SK-N-SH (cell line): ENCODE data around the gene VMAC. TPM values are rescaled to one million over a fixed set of nuclear protein-coding genes. Genes with fewer than 3 reads are reported as not detected.

ENCODE experiments used
- CTCF ChIA-PET: fragments of 300-600, 350-600 bp; formaldehyde crosslinking; extraction: SDS; loops from one replicate; lab custom pipeline; 2021; lab: Yijun Ruan, JAX
- POLR2A ChIA-PET: fragments of 350-600 bp; sonication (Branson Sonifier 250); formaldehyde crosslinking; extraction: SDS; loops from one replicate; lab custom pipeline; 2020; ENCODE audit warnings: antibody characterized with exemption, inconsistent platforms; lab: Yijun Ruan, JAX
- DNase-seq: peaks from one replicate; pipeline ENCODE4 v3.0.0; 2012
- H2AFZ ChIP-seq: fragments of 200-600 bp; sonication (generic); 2 replicates; pipeline ENCODE4 v1.8.1; 2016; ENCODE audit warnings: antibody characterized with exemption, mild to moderate bottlenecking, low read depth
- H3F3A ChIP-seq: fragments of 200-600 bp; sonication (generic); replicated peaks from 2 replicates; pipeline ENCODE3; 2016; ENCODE audit warnings: antibody characterized with exemption, mild to moderate bottlenecking; ENCODE audit not compliant: insufficient read depth
- H3K27ac ChIP-seq, 2 experiments: fragments of 200-500 bp in 1 of 2; fragments of 200-600 bp in 1 of 2; sonication (Bioruptor generic) in 1 of 2; sonication (generic), shearing (Covaris generic) in 1 of 2; 2 replicates each; pipeline versions ENCODE4 v1.5.1 to v1.6.1; 2014 to 2016; ENCODE audit warnings: low read depth in 2 of 2, inconsistent platforms in 1 of 2, low read length in 1 of 2, mild to moderate bottlenecking in 1 of 2, mixed read lengths in 1 of 2
- H3K27me3 ChIP-seq: fragments of 200-600 bp; sonication (generic), shearing (Covaris generic); 2 replicates; pipeline ENCODE4 v1.6.1; 2016; ENCODE audit warnings: mixed run types; ENCODE audit not compliant: insufficient read depth
- H3K36me3 ChIP-seq, 2 experiments: fragments of 200-500 bp in 1 of 2; fragments of 200-600 bp in 1 of 2; sonication (Bioruptor generic) in 1 of 2; sonication (generic) in 1 of 2; replicated peaks in 1 of 2; 2 replicates each; pipeline versions ENCODE3 to v1.5.1; 2014 to 2016; ENCODE audit warnings: low read length in 1 of 2, mild to moderate bottlenecking in 1 of 2; ENCODE audit not compliant: insufficient read depth in 2 of 2, control insufficient read depth in 1 of 2
- H3K4me1 ChIP-seq, 2 experiments: fragments of 200-500 bp in 1 of 2; fragments of 200-600 bp in 1 of 2; sonication (Bioruptor generic) in 1 of 2; sonication (generic), shearing (Covaris generic) in 1 of 2; 2 replicates each; pipeline versions ENCODE4 v1.5.1 to v1.6.1; 2014 to 2016; ENCODE audit warnings: low read depth in 1 of 2, low read length in 1 of 2, mixed run types in 1 of 2; ENCODE audit not compliant: insufficient read depth in 2 of 2, control insufficient read depth in 1 of 2
- H3K4me2 ChIP-seq: fragments of 200-600 bp; sonication (generic), shearing (Covaris generic); 2 replicates; pipeline ENCODE4 v1.6.1; 2017; ENCODE audit warnings: mixed run types
- H3K4me3 ChIP-seq, 2 experiments: fragments of 200-500 bp in 1 of 2; fragments of 200-600 bp in 1 of 2; sonication (Bioruptor generic) in 1 of 2; sonication (generic), shearing (Covaris generic) in 1 of 2; 2 replicates each; pipeline versions ENCODE4 v1.5.1 to v1.8.1; 2014 to 2016; ENCODE audit warnings: low read depth in 2 of 2, inconsistent platforms in 1 of 2, low read length in 1 of 2, mild to moderate bottlenecking in 1 of 2, mixed read lengths in 1 of 2, moderate library complexity in 1 of 2
- H3K79me2 ChIP-seq: fragments of 200-600 bp; sonication (generic); 2 replicates; pipeline ENCODE4 v1.8.1; 2017; ENCODE audit warnings: mild to moderate bottlenecking; ENCODE audit not compliant: insufficient read depth
- H3K9ac ChIP-seq: fragments of 200-600 bp; sonication (generic); 2 replicates; pipeline ENCODE4 v1.6.1; 2017; ENCODE audit warnings: mixed run types
- H3K9me2 ChIP-seq: fragments of 200-600 bp; sonication (generic); 2 replicates; pipeline ENCODE4 v1.6.1; 2017; ENCODE audit warnings: mixed run types
- H3K9me3 ChIP-seq: fragments of 200-600 bp; sonication (generic); 2 replicates; pipeline ENCODE4 v1.6.1; 2017; ENCODE audit warnings: mixed run types, mild to moderate bottlenecking, moderate library complexity
- H4K20me1 ChIP-seq: fragments of 200-600 bp; sonication (generic); 2 replicates; pipeline ENCODE4 v1.6.1; 2017; ENCODE audit warnings: mild to moderate bottlenecking, mixed run types; ENCODE audit not compliant: insufficient read depth
- EP300 ChIP-seq, 2 experiments: IDR thresholded peaks; 2 replicates each; pipeline versions ENCODE4 v1.4.0 to v1.6.1; 2012; ENCODE audit warnings: borderline replicate concordance in 1 of 2, low read depth in 1 of 2, low read length in 1 of 2
- FOSL2 ChIP-seq: IDR thresholded peaks from 2 replicates; pipeline ENCODE4 v1.4.0; 2012; ENCODE audit warnings: low read depth, mild to moderate bottlenecking, moderate library complexity, borderline replicate concordance
- FOXM1 ChIP-seq: IDR thresholded peaks from 2 replicates; pipeline ENCODE4 v1.4.0; 2012; ENCODE audit warnings: low read depth, mild to moderate bottlenecking
- GABPA ChIP-seq: IDR thresholded peaks from 2 replicates; pipeline ENCODE4 v1.4.0; 2012; ENCODE audit warnings: low read depth, mild to moderate bottlenecking
- GATA2 ChIP-seq: sonication (generic); formaldehyde crosslinking; IDR thresholded peaks from 2 replicates; pipeline ENCODE4 v1.5.0; 2020; ENCODE audit warnings: mild to moderate bottlenecking, missing genetic modification reagents
- IRF3 ChIP-seq: fragments of 150-350 bp; IDR thresholded peaks from 2 replicates; pipeline ENCODE4 v1.6.1; 2016; ENCODE audit warnings: mild to moderate bottlenecking, low read depth, low read length
- JUND ChIP-seq: IDR thresholded peaks from 2 replicates; pipeline ENCODE4 v1.4.0; 2012
- MAX ChIP-seq: IDR thresholded peaks from 2 replicates; pipeline ENCODE4 v1.4.0; 2012; ENCODE audit warnings: low read depth
- NFIC ChIP-seq: IDR thresholded peaks from 2 replicates; pipeline ENCODE4 v1.4.0; 2012; ENCODE audit warnings: borderline replicate concordance
- NRF1 ChIP-seq: IDR thresholded peaks from 2 replicates; pipeline ENCODE4 v1.6.1; 2012; ENCODE audit warnings: low read depth, mild to moderate bottlenecking, low read length
- REST ChIP-seq: IDR thresholded peaks from 2 replicates; pipeline ENCODE4 v1.6.1; 2012; ENCODE audit warnings: mild to moderate bottlenecking, low read depth, low read length, moderate library complexity
- RFX5 ChIP-seq: IDR thresholded peaks from 2 replicates; pipeline ENCODE4 v1.6.1; 2012; ENCODE audit warnings: mild to moderate bottlenecking, improper control_type of control experiment, low read length
- SIN3A ChIP-seq: IDR thresholded peaks from 2 replicates; pipeline ENCODE4 v1.6.1; 2012; ENCODE audit warnings: low read depth, mild to moderate bottlenecking, low read length, moderate library complexity, borderline replicate concordance
- TCF12 ChIP-seq: IDR thresholded peaks from 2 replicates; pipeline ENCODE4 v1.4.0; 2012
- TEAD4 ChIP-seq: IDR thresholded peaks from 2 replicates; pipeline ENCODE4 v1.4.0; 2012; ENCODE audit warnings: mild to moderate bottlenecking, borderline replicate concordance; ENCODE audit not compliant: insufficient read depth
- USF1 ChIP-seq: IDR thresholded peaks from 2 replicates; pipeline ENCODE4 v1.4.0; 2012; ENCODE audit warnings: low read depth, borderline replicate concordance
- YY1 ChIP-seq: IDR thresholded peaks from 2 replicates; pipeline ENCODE4 v1.4.0; 2012; ENCODE audit warnings: low read depth, mild to moderate bottlenecking
- WGBS: methylation state at CpG from one replicate; pipeline ENCODE4 v1.1.6; 2017; ENCODE audit warnings: low lambda C conversion rate; 5-methylcytosine and 5-hydroxymethylcytosine counted together
- polyA plus RNA-seq, 3 experiments: library from polyadenylated mRNA; depleted of rRNA; stranded (reverse); fragments of >200 nt; gene quantifications; 2 replicates each; pipeline ENCODE4 v1.2.3, GENCODE V29; 2012

VMAC gene
- polyA plus RNA-seq, 1 of the 3 experiments (the other 2 are of a cell fraction) = 6.5 TPM

- Histone ChIP-seq H3K36me3 (peaks cover 0 to 13% of the 10 kb centered on the region in 2 experiments), H3K9me2 (no peaks in the 10 kb centered on the region), H4K20me1 (peaks cover 94% of the 10 kb centered on the region), H3K9ac (no peak overlapping the region), H3K27ac (peak overlapping the region in 1 of 2 experiments; percentile 14; a peak in 1 of 4 replicates), H3K79me2 (peaks cover 94% of the 10 kb centered on the region), H2AFZ (no peak overlapping the region), H3K4me3 (no peak overlapping the region), H3F3A (no peaks in the 10 kb centered on the region), H3K27me3 (no peaks in the 10 kb centered on the region), H3K4me1 (peaks cover 31 to 63% of the 10 kb centered on the region in 2 experiments), H3K4me2 (no peak overlapping the region), H3K9me3 (no peaks in the 10 kb centered on the region)
- 94% methylated on average over 13 of the region's 19 CpGs for WGBS
- no peak for TF ChIP-seq IRF3
- TF ChIP-seq SIN3A = no peak
- no peak for TF ChIP-seq NRF1
- no peak for TF ChIP-seq TCF12
- TF ChIP-seq RFX5 = no peak
- no peak for TF ChIP-seq YY1
- no peak for TF ChIP-seq FOXM1
- TF ChIP-seq REST = no peak
- DNase-seq = no peak
- ChIA-PET POLR2A (interaction anchor here (0.6 to 0.7 kb wide), 2 partner anchors 9 to 17 kb away, joined by 3 read pairs; no protein-coding TSS in a partner anchor), CTCF (interaction anchor here (1.1 to 3.5 kb wide), 9 partner anchors 10 to 147 kb away, joined by 3 to 29 read pairs (median 8); no protein-coding TSS in a partner anchor)
Measured at GRCh38 chr19:5951338-5951861, 46.7 kb downstream of the VMAC start.

- CTCF ChIA-PET = interaction anchor here (1.0 to 3.5 kb wide), 6 partner anchors 11 to 148 kb away, joined by 3 to 29 read pairs (median 10); no protein-coding TSS in a partner anchor
- H3K27ac ChIP-seq = peak overlapping the region in 1 of 2 experiments; percentile 96; a peak in 2 of 4 replicates
- peak; percentile 53 for DNase-seq
- H3K79me2 ChIP-seq = peaks cover 93% of the 10 kb centered on the region
- no peaks in the 10 kb centered on the region for H3F3A ChIP-seq
- peaks cover 0 to 13% of the 10 kb centered on the region in 2 experiments for H3K36me3 ChIP-seq
- H3K9me3 ChIP-seq = no peaks in the 10 kb centered on the region
- no peaks in the 10 kb centered on the region for H3K27me3 ChIP-seq
- H2AFZ ChIP-seq = no peak overlapping the region
- H3K9me2 ChIP-seq = no peaks in the 10 kb centered on the region
- no peak overlapping the region for H3K4me3 ChIP-seq
- POLR2A ChIA-PET = interaction anchor here (0.6 kb wide), 2 partner anchors 162 to 219 kb away, joined by 4 read pairs; no protein-coding TSS in a partner anchor
- WGBS = 96% methylated on average over 16 of the region's 18 CpGs
- peaks cover 31 to 71% of the 10 kb centered on the region in 2 experiments for H3K4me1 ChIP-seq
- peaks cover 92% of the 10 kb centered on the region for H4K20me1 ChIP-seq
- TF ChIP-seq TEAD4 (no peak), MAX (no peak), USF1 (no peak), NFIC (no peak), JUND (no peak), EP300 (IDR thresholded peaks at IDR 0.05; ENCODE audit: borderline replicate concordance in 1 of 2, low read depth in 1 of 2, low read length in 1 of 2) (no peak), FOSL2 (no peak), GABPA (no peak), GATA2 (CRISPR knock-in tag) (no peak), RFX5 (no peak)
- no peak overlapping the region for H3K9ac ChIP-seq
- 0 out of 2 replicates have a peak overlapping the region, but pooled peaks have one; percentile 1 for H3K4me2 ChIP-seq
Measured at GRCh38 chr19:5952193-5953029, 47.7 kb downstream of the VMAC start.
